Activated naive CD4-positive, alpha-beta T cell treated with anti-CD3 and anti-CD28 coated beads for 36 hours (primary cell): ENCODE measurements around the gene DNAJC11. TPM values are rescaled to one million over a fixed set of nuclear protein-coding genes. Genes with fewer than 3 reads are reported as not detected.

Source experiments
- CTCF ChIA-PET: fragments of 350-600 bp; sonication (Branson Sonifier 250); formaldehyde crosslinking; loops from one replicate; lab custom pipeline; 2021; ENCODE audit warnings: antibody characterized with exemption; lab: Charles Lee
- DNase-seq: peaks from one replicate; pipeline ENCODE4 v3.0.0-alpha.2; 2020
- H3K27ac Mint-ChIP-seq: one replicate; pipeline ENCODE4 v1.8.0; 2021; ENCODE audit warnings: mild to moderate bottlenecking, mixed read lengths
- H3K27me3 Mint-ChIP-seq: one replicate; pipeline ENCODE4 v1.8.0; 2021; ENCODE audit warnings: low read depth, mixed read lengths
- H3K36me3 Mint-ChIP-seq: one replicate; pipeline ENCODE4 v1.8.0; 2021; ENCODE audit warnings: low read depth, mixed read lengths
- H3K4me1 Mint-ChIP-seq: one replicate; pipeline ENCODE4 v1.8.0; 2021; ENCODE audit warnings: low read depth, mixed read lengths
- H3K4me3 Mint-ChIP-seq: one replicate; pipeline ENCODE4 v1.8.0; 2021; ENCODE audit warnings: mild to moderate bottlenecking, moderate library complexity, mixed read lengths
- H3K9me3 Mint-ChIP-seq: one replicate; pipeline ENCODE4 v1.8.0; 2021; ENCODE audit warnings: mixed read lengths
- intact Hi-C: fragments of 100-400 bp; cut with micrococcal nuclease; formaldehyde crosslinking; loops from one replicate; pipeline ENCODE4 v1.15.1; 2023
- total RNA-seq, 2 experiments: library from RNA; stranded (reverse); gene quantifications; one replicate each; pipeline ENCODE4 v1.2.3, GENCODE V29; 2021

DNAJC11 gene
- total RNA-seq, 2 experiments from 2014 or later = 31.6 to 32.5 TPM

- no peak for DNase-seq
- H3K27ac Mint-ChIP-seq = no peak overlapping the region
- H3K36me3 Mint-ChIP-seq = peaks cover 22% of the 10 kb centered on the region
- intact Hi-C loops = no loop called here
- no peaks in the 10 kb centered on the region for H3K9me3 Mint-ChIP-seq
- H3K27me3 Mint-ChIP-seq = no peaks in the 10 kb centered on the region
- peaks cover 15% of the 10 kb centered on the region for H3K4me1 Mint-ChIP-seq
- CTCF ChIA-PET = interaction anchor here (0.6 kb wide), 1 partner anchor 164 kb away, joined by 5 read pairs; no protein-coding TSS in a partner anchor
- no peak overlapping the region for H3K4me3 Mint-ChIP-seq
These were observed 79.9 kb downstream of the DNAJC11 start for GRCh38 chr1:6621429-6622391.

- Mint-ChIP-seq H3K4me3 (no peak overlapping the region), H3K27me3 (no peaks in the 10 kb centered on the region), H3K4me1 (peaks cover 7% of the 10 kb centered on the region), H3K36me3 (peaks cover 23% of the 10 kb centered on the region), H3K9me3 (no peaks in the 10 kb centered on the region), H3K27ac (no peak overlapping the region)
- intact Hi-C loops = no loop called here
- no peak for DNase-seq
- CTCF ChIA-PET = interaction anchor here (0.9 kb wide), 1 partner anchor 19 kb away, joined by 3 read pairs; no protein-coding TSS in a partner anchor
These were observed 82.6 kb downstream of the DNAJC11 start for GRCh38 chr1:6619045-6619444.

DNA sequence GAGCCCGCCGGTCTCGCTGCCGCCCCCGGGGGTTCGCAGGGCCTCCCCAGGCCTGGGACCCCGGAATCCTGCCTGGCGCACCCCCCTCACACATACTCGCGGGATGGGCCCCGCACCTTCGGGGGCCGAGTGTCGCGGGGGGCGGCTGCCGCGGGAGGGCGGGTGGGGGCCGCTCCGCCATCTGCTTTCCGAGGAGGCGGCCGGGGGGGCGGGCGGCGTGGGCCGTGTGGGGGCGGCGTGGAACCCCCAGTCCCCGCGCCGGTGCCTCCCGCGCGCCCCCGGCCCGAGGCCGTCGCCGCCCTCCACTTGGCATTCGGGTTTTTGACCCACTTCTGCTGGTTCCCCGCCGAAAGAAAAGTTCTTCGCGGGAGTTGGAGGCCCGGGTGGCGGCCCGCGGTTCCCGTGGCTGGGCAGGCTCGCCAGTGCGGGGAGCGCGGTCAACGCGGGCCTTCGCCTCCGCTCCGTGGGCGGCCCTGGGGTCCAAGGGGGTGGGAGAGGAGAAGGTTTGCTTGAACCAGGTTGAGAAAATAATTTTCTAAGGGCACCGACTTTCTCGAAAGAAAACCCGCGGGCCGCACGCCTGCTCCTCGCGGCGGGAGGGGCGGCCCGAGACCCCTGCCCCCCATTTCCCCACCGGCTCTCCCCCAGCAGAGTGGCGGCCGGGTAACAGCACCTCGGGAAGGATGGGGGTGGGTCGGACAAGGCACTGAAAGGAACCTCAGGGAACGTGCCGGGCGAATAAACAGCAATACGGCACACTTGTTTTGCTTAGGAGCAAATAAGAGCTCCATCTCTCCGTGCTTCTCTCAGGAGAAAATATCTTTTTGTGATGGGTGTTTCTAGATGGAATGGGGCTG, 86.5 kb downstream of the DNAJC11 start:
- no peak for DNase-seq
- Mint-ChIP-seq H3K27ac (no peak overlapping the region), H3K36me3 (peaks cover 14% of the 10 kb centered on the region), H3K4me3 (peak overlapping the region; percentile 62), H3K4me1 (peaks cover 17% of the 10 kb centered on the region), H3K27me3 (no peaks in the 10 kb centered on the region), H3K9me3 (no peaks in the 10 kb centered on the region)
- CTCF ChIA-PET = interaction anchor here (1.7 kb wide), 1 partner anchor 14 kb away, joined by 3 read pairs; no protein-coding TSS in a partner anchor
- intact Hi-C loops = no loop called here

- H3K9me3 Mint-ChIP-seq = no peaks in the 10 kb centered on the region
- H3K4me1 Mint-ChIP-seq = peaks cover 17% of the 10 kb centered on the region
- peaks cover 10% of the 10 kb centered on the region for H3K36me3 Mint-ChIP-seq
- H3K27me3 Mint-ChIP-seq = no peaks in the 10 kb centered on the region
- peak overlapping the region; percentile 71 for H3K4me3 Mint-ChIP-seq
- peak; percentile 50 for DNase-seq
- intact Hi-C loops = no loop called here
- no peak overlapping the region for H3K27ac Mint-ChIP-seq
- CTCF ChIA-PET = interaction anchor here (1.0 kb wide), 1 partner anchor 60 kb away, joined by 3 read pairs; the partner anchor contains the start of gene NOL9
These were observed 87.3 kb downstream of the DNAJC11 start for GRCh38 chr1:6614019-6614928.

GRCh38 chr1:6613361-6614018, 88.1 kb downstream of the DNAJC11 start, which contains the start of gene PHF13:
TSS of gene PHF13 (plus strand) at chr1:6613731. CDS start at chr1:6614067, 336 bp downstream.
- intact Hi-C loops = loop anchor here (1.0 kb wide), 4 partner anchors 12 to 59 kb away; partner anchors contain the start of genes NOL9 and ZBTB48
- Mint-ChIP-seq H3K4me3 (peak within 1 kb of the TSS; percentile 87), H3K9me3 (no peaks in the 10 kb centered on the region)

GRCh38 chr1:6612641-6613360, 88.8 kb downstream of the DNAJC11 start:
- H3K4me3 Mint-ChIP-seq = peak overlapping the region; percentile 87
- CTCF ChIA-PET = interaction anchor here (0.6 to 1.4 kb wide), 2 partner anchors 11 to 239 kb away, joined by 3 read pairs; no protein-coding TSS in a partner anchor
- H3K27ac Mint-ChIP-seq = peak overlapping the region; percentile 81
- no peaks in the 10 kb centered on the region for H3K27me3 Mint-ChIP-seq
- intact Hi-C loops = loop anchor here (1.0 kb wide), 4 partner anchors 12 to 58 kb away; partner anchors contain the start of genes NOL9 and ZBTB48
- H3K36me3 Mint-ChIP-seq = peaks cover 8% of the 10 kb centered on the region
- DNase-seq = peak; percentile 41
- no peaks in the 10 kb centered on the region for H3K9me3 Mint-ChIP-seq
- peaks cover 17% of the 10 kb centered on the region for H3K4me1 Mint-ChIP-seq

More at GRCh38 chr1:6613361-6614018, 88.1 kb downstream of the DNAJC11 start, which contains the start of gene PHF13:
- Mint-ChIP-seq H3K27me3 (no peaks in the 10 kb centered on the region), H3K27ac (peak within 1 kb of the TSS; percentile 81), H3K4me1 (peaks cover 17% of the 10 kb centered on the region), H3K36me3 (peaks cover 10% of the 10 kb centered on the region)
- CTCF ChIA-PET = interaction anchor here (1.0 kb wide), 1 partner anchor 59 kb away, joined by 3 read pairs; the partner anchor contains the start of gene NOL9
- peak; percentile 100 for DNase-seq

DNA sequence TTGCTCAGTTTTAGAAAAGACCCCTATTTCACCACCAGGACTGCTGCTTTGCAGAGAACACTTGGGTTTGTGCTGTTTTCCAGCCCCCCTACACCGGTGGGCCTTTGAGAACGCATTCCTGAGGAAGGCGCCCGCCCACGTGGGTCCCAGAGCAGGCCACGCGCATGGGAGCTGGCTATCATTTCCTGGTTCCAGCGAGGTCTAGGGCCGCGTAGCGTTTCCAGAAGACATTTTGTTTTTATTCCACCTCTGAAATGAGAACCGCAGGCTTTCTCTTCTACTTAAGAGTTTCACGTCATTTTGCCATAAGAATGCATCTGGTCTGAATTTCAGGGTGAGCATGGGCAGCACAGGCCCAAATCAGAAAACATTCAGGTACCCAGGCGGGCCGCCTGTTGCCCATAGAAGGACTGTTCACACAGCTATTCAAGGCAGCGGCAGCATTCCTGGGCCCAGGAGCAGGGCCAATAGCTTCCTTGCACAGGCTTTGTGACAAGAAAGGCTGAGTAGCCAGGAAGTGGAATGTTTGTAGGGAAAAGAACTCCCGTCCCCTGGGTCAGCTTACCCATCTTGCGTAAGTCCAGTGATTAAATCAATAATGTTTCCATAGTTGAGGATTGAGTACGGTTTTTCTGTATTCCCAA, 97.6 kb downstream of the DNAJC11 start:
- DNase-seq = no peak
- Mint-ChIP-seq H3K27ac (peak overlapping the region; percentile 96), H3K4me1 (peaks cover 22% of the 10 kb centered on the region), H3K9me3 (no peaks in the 10 kb centered on the region), H3K4me3 (peak overlapping the region; percentile 74), H3K36me3 (peaks cover 15% of the 10 kb centered on the region), H3K27me3 (no peaks in the 10 kb centered on the region)
- intact Hi-C loops = loop anchor here (1.0 to 5.0 kb wide), 6 partner anchors 98 to 612 kb away; partner anchors contain the start of genes ACOT7, DNAJC11, NPHP4 and RPL22
- CTCF ChIA-PET = interaction anchor here (1.0 to 1.2 kb wide), 2 partner anchors 19 to 97 kb away, joined by 3 read pairs; partner anchors contain the start of gene DNAJC11

GRCh38 chr1:6603238-6603914, 98.2 kb downstream of the DNAJC11 start:
- Mint-ChIP-seq H3K36me3 (peaks cover 20% of the 10 kb centered on the region), H3K27ac (peak overlapping the region; percentile 96), H3K4me1 (peaks cover 29% of the 10 kb centered on the region), H3K4me3 (peak overlapping the region; percentile 74), H3K9me3 (no peaks in the 10 kb centered on the region), H3K27me3 (no peaks in the 10 kb centered on the region)
- CTCF ChIA-PET = interaction anchor here (1.2 kb wide), 1 partner anchor 30 kb away, joined by 3 read pairs; no protein-coding TSS in a partner anchor
- intact Hi-C loops = loop anchor here (1.0 to 5.0 kb wide), 6 partner anchors 99 to 611 kb away; partner anchors contain the start of genes ACOT7, DNAJC11, NPHP4 and RPL22
- DNase-seq = peak; percentile 76

- Mint-ChIP-seq H3K27ac (peak within 1 kb of the TSS; percentile 96), H3K36me3 (peaks cover 22% of the 10 kb centered on the region), H3K9me3 (no peaks in the 10 kb centered on the region), H3K4me1 (peaks cover 35% of the 10 kb centered on the region), H3K4me3 (peak within 1 kb of the TSS; percentile 97), H3K27me3 (no peaks in the 10 kb centered on the region)
- DNase-seq = peak; percentile 81
- CTCF ChIA-PET = interaction anchor here (0.5 to 1.2 kb wide), 3 partner anchors 10 to 101 kb away, joined by 3 read pairs; no protein-coding TSS in a partner anchor
- intact Hi-C loops = loop anchor here (1.0 to 5.0 kb wide), 6 partner anchors 100 to 610 kb away; partner anchors contain the start of genes ACOT7, DNAJC11, NPHP4 and RPL22
These were observed 98.9 kb downstream of the DNAJC11 start, which contains the start of gene KLHL21 for GRCh38 chr1:6602669-6603237. TSS of gene KLHL21 (minus strand) at chr1:6602869. CDS start at chr1:6602817, 52 bp downstream.
